Vagina (tissue), 2 donors: Measurements from ENCODE around the gene PPRC1.
A peak's percentile ranks its signal among the peaks of the same experiment; 100 is the strongest.

Experiments used
- CTCF ChIP-seq, 3 experiments: fragments of 450-650 bp in 2 of 3; fragments of 200-600 bp in 1 of 3; sonication (generic) in 1 of 3; IDR thresholded peaks; one replicate each; pipeline ENCODE4 v1.5.1; 2017 to 2019; ENCODE audit warnings: antibody characterized with exemption in 3 of 3, mild to moderate bottlenecking in 2 of 3, moderate library complexity in 2 of 3
- POLR2A ChIP-seq, 2 donors: fragments of 450-650 bp; IDR thresholded peaks; one replicate each; pipeline ENCODE4 v1.6.1; 2017; ENCODE audit warnings: antibody characterized with exemption in 2 of 2, mild to moderate bottlenecking in 2 of 2, moderate library complexity in 2 of 2
- POLR2AphosphoS5 ChIP-seq, 2 donors: sonication (generic); formaldehyde crosslinking; IDR thresholded peaks; one replicate each; pipeline ENCODE4 v1.9.0; 2017; ENCODE audit warnings: antibody characterized with exemption in 2 of 2, mild to moderate bottlenecking in 2 of 2, low read depth in 1 of 2; ENCODE audit not compliant: insufficient read depth in 1 of 2

DNA sequence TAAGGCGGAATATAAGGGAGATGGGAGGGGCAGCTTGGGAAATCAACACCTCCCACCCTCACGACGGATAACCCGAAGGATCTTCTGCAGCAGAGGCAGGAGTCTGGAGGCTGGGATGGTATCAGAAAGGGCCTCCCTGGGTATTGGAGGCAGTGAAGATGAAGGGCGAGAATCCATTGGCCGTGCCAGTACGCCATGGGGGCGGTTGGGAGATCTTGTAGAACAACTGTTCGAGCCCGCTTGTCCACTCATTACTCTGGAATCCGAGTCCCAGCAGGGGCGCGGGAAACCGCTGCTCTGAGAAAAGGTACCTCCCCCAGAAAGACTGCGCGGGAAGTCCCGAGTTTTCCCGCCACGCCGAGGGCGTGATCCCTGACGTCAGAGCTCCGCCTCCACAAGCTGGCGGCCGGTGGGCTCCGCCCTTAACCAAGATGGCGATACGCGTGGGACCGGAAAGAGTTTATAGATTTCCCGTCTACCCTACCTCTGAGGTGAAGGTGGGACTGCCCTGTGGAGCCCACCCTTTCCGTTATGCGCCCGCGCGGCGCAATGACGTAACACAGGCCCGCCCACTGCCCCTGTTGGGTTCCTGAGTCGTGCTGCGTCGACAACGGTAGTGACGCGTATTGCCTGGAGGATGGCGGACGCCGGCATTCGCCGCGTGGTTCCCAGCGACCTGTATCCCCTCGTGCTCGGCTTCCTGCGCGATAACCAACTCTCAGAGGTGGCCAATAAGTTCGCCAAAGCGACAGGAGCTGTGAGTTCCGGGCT lies 19.1 kb downstream of the PPRC1 start, which contains the start of gene NOLC1:
- TF ChIP-seq CTCF (IDR thresholded peaks at IDR 0.05) (no peak), POLR2AphosphoS5 (IDR thresholded peaks at IDR 0.05; ENCODE audit: insufficient read depth in 1 of 2, low read depth in 1 of 2) (peak; percentile 97 to 100), POLR2A (IDR thresholded peaks at IDR 0.05) (peak in 1 of 2 donors; percentile 76)
